ENCODE data around the gene PEX16. TPM values are rescaled to one million over a fixed set of nuclear protein-coding genes. Genes with fewer than 3 reads are reported as not detected.

PEX16 gene
- total RNA-seq, 1 donor from 2014 or later = 47.1 TPM

DNA sequence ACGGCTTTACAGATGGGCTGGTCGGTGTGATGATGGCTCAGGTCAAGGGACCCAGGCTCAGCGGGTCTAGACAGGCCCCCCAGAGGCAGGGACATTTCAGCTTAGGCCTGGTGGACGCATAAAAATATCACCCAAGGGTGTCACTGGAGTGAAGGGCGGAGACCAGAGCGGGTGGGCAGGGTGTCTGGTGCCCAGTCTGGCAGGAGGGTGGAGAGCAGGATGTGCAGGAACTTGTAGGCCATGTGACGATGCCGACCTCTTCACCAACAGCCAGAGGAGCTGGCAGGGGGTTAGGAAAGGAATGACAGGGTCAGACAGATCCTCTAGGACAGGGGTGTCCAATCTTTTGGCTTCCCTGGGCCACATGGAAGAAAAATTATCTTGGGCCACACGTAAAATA, 27.7 kb downstream of the PEX16 start:
- Histone ChIP-seq H3K27me3 (ENCODE audit: control insufficient read depth, insufficient read depth, low read length) (peaks cover 1% of the 10 kb centered on the region), H3K4me3 (ENCODE audit: low read depth, low read length) (no peak overlapping the region), H3K36me3 (ENCODE audit: control insufficient read depth, insufficient read depth, low read length) (no peaks in the 10 kb centered on the region)
- no peak for DNase-seq (ENCODE audit: low read depth)
- TF ChIP-seq, protein P1, sequence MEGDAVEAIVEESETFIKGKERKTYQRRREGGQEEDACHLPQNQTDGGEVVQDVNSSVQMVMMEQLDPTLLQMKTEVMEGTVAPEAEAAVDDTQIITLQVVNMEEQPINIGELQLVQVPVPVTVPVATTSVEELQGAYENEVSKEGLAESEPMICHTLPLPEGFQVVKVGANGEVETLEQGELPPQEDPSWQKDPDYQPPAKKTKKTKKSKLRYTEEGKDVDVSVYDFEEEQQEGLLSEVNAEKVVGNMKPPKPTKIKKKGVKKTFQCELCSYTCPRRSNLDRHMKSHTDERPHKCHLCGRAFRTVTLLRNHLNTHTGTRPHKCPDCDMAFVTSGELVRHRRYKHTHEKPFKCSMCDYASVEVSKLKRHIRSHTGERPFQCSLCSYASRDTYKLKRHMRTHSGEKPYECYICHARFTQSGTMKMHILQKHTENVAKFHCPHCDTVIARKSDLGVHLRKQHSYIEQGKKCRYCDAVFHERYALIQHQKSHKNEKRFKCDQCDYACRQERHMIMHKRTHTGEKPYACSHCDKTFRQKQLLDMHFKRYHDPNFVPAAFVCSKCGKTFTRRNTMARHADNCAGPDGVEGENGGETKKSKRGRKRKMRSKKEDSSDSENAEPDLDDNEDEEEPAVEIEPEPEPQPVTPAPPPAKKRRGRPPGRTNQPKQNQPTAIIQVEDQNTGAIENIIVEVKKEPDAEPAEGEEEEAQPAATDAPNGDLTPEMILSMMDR (IDR thresholded peaks at IDR 0.05; ENCODE audit: insufficient read depth, low read length, severe bottlenecking) = no peak
- no peak for FAIRE-seq

DNA sequence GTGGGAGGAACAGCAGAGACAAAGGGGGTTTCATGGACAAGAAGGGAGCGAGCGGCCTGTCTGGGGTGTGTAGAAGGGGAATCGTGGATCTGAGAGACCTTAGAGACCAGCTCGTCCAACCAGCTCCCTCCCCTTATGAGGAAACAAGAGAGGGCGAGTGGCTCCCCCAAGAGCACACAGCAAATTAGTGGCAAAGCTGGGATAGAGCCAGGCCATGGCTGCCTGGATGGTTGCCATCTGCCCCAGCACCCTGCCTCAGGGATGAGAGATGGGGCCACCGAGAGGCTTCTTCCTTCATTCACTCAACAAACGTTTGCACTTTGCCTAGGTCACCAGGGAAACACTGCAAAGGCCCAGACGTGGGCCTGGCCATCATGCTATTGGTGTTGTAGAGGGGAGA, 28.1 kb downstream of the PEX16 start:
- TF ChIP-seq, protein P1 (IDR thresholded peaks at IDR 0.05; ENCODE audit: insufficient read depth, low read length, severe bottlenecking) = no peak
- DNase-seq (ENCODE audit: low read depth) (no peak), FAIRE-seq (no peak)
- Histone ChIP-seq H3K36me3 (ENCODE audit: control insufficient read depth, insufficient read depth, low read length) (no peaks in the 10 kb centered on the region), H3K4me3 (ENCODE audit: low read depth, low read length) (no peak overlapping the region), H3K27me3 (ENCODE audit: control insufficient read depth, insufficient read depth, low read length) (peaks cover 1% of the 10 kb centered on the region)

DNA sequence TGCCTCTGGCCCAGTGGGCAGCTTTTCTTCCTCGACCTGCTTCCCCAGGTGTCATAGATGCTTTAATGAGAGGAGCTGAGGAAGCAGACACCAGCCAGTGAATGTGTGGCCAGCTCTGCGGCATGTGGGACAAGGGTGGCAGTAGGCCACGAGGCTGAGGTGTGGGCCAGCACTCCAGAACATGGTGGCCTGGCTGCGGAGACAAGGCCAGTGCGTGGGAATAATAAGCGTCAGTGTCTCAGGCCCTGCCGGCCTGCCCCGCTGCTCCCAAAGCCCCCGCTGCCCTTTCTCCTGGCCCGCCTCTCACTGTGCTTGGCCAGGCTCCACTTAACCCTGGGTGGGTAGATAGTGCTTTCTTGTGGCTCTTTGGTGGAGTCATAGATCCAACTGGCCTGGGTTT, 30.1 kb downstream of the PEX16 start:
- DNase-seq (ENCODE audit: low read depth) = no peak
- Histone ChIP-seq H3K4me3 (ENCODE audit: low read depth, low read length) (no peak overlapping the region), H3K27me3 (ENCODE audit: control insufficient read depth, insufficient read depth, low read length) (no peaks in the 10 kb centered on the region), H3K36me3 (ENCODE audit: control insufficient read depth, insufficient read depth, low read length) (no peaks in the 10 kb centered on the region)
- FAIRE-seq = no peak
- TF ChIP-seq, protein P1 (IDR thresholded peaks at IDR 0.05; ENCODE audit: insufficient read depth, low read length, severe bottlenecking) = no peak

DNA sequence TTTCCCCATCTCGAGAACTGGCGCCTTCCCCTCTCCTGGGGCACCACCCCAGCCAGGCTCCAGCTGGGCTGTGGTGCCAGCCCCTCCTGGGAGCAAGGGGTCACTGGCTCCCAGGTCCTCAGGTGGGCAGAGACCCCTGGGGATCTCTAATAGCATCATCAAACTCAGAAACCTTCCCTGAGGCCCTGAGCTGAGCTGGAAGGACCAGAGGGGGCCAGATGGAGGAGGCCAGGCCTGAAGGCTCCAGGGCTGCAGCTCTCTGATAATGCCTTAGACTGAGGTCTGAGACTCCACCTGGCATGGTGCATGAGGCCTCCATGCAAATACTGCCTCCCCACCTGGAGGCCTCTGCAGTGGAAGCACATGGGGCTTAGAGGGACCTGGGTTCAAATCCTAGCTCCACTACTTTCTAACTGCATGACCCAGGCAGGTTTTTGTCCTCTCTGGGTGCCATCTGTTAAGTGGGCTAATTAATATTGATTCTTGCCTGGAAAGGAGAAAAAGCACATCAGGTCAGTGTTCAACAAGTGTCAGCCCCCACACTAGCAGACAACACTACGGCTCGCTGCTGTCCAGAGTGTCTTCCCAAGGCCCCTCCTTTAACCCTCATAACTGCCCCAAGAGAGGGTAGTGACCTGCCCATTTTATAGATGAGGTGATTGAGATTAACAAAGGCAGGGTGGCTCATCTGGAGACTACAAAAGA, 30.7 kb downstream of the PEX16 start:
- Histone ChIP-seq H3K4me3 (ENCODE audit: low read depth, low read length) (no peak overlapping the region), H3K36me3 (ENCODE audit: control insufficient read depth, insufficient read depth, low read length) (no peaks in the 10 kb centered on the region), H3K27me3 (ENCODE audit: control insufficient read depth, insufficient read depth, low read length) (no peaks in the 10 kb centered on the region)
- TF ChIP-seq, protein P1 (IDR thresholded peaks at IDR 0.05; ENCODE audit: insufficient read depth, low read length, severe bottlenecking) = no peak
- DNase-seq (ENCODE audit: low read depth) (no peak), FAIRE-seq (no peak)

DNA sequence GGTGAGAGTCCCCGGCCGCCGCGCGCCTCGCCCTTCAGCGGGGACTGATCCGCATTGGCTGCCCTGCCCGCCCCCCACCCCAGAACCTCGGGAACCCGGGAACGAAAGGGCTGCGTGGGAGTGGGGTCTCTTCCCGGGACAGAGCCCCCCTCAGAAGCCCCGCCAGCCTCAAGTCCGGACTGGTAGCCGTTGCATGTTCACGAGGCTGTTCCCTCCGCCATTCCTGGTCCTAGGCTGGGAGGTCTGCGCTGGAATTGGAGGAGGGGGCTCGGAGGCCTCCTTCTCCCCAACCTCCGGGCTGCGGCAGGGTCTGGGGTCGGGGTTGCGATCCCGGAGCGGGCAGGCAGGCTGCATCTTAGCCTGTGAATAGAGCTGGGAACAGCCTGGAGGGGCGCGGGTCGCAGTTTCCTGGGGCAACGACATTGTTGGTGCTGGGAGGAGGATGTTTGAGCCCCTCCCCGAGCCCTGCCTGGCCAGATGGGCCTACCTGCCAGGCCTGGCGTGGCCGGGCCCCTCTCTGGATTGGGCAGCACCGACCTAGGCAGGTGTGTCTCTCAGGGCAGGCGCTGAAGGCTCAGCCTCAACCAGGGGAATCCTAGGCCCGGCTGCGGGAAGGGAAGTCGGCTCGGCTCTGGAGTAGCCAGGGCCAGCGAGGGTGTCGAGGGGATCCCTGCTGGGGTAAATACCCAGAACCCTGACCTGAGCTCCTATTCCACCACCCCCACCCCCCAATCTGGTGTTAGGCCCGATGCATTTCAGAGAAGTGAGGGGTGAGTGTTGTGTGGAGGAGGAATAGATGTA, 31.6 kb downstream of the PEX16 start:
- no peak for FAIRE-seq
- peaks cover under 1% of the 10 kb centered on the region for H3K36me3 ChIP-seq (ENCODE audit: control insufficient read depth, insufficient read depth, low read length)
- no peaks in the 10 kb centered on the region for H3K27me3 ChIP-seq (ENCODE audit: control insufficient read depth, insufficient read depth, low read length)
- DNase-seq (ENCODE audit: low read depth) = no peak
- peak overlapping the region; percentile 34 for H3K4me3 ChIP-seq (ENCODE audit: low read depth, low read length)
- TF ChIP-seq, protein P1 (IDR thresholded peaks at IDR 0.05; ENCODE audit: insufficient read depth, low read length, severe bottlenecking) = no peak

Data from bronchial epithelial cell (primary cell).